CD8-positive, alpha-beta memory T cell (primary cell): ENCODE measurements around the gene ZSCAN23. TPM values are rescaled to one million over a fixed set of nuclear protein-coding genes. Genes with fewer than 3 reads are reported as not detected.
"Not testable (repeated sequence)": the region's sequence is repeated elsewhere in the genome, so short reads cannot be mapped to it uniquely, and the experiment has no call there.

Source experiments
- CTCF ChIA-PET: fragments of 350-600 bp; sonication (Branson Sonifier 250); formaldehyde crosslinking; loops from one replicate; lab custom pipeline; 2021; ENCODE audit warnings: antibody characterized with exemption; lab: Charles Lee
- POLR2A ChIA-PET: fragments of 350-600 bp; sonication (Branson Sonifier 250); formaldehyde crosslinking; loops from one replicate; lab custom pipeline; 2021; ENCODE audit warnings: antibody characterized with exemption; lab: Charles Lee
- DNase-seq, 5 donors: peaks; one replicate each; pipeline versions ENCODE4 v3.0.0 to v3.0.0-alpha.2; 2020 to 2022; ENCODE audit warnings: mixed read lengths in 1 of 5
- H3K27ac ChIP-seq: one replicate; pipeline ENCODE4 v1.7.0; 2013; ENCODE audit warnings: low read depth, mild to moderate bottlenecking, low read length, moderate library complexity
- H3K27me3 ChIP-seq: 2 replicates; pipeline ENCODE4 v1.7.0; 2013; ENCODE audit warnings: low read length, mild to moderate bottlenecking; ENCODE audit not compliant: insufficient read depth, poor library complexity, severe bottlenecking
- H3K36me3 ChIP-seq: 2 replicates; pipeline ENCODE4 v1.7.0; 2013; ENCODE audit warnings: mild to moderate bottlenecking, low read length, moderate library complexity; ENCODE audit not compliant: insufficient read depth
- H3K4me1 ChIP-seq: 2 replicates; pipeline ENCODE4 v1.7.0; 2013; ENCODE audit warnings: mild to moderate bottlenecking, low read length, moderate library complexity; ENCODE audit not compliant: insufficient read depth
- H3K4me3 ChIP-seq: 2 replicates; pipeline ENCODE4 v1.7.0; 2013; ENCODE audit warnings: mild to moderate bottlenecking, low read length
- H3K9me3 ChIP-seq: 2 replicates; pipeline ENCODE4 v1.7.0; 2013; ENCODE audit warnings: mild to moderate bottlenecking, low read length
- H3K27ac Mint-ChIP-seq, 8 donors: one replicate each; pipeline ENCODE4 v1.8.0; 2020 to 2021; ENCODE audit warnings: mixed read lengths in 8 of 8, mild to moderate bottlenecking in 6 of 8, inconsistent platforms in 3 of 8, moderate library complexity in 3 of 8
- H3K27me3 Mint-ChIP-seq, 2 donors: one replicate each; pipeline ENCODE4 v1.8.0; 2020 to 2021; ENCODE audit warnings: mixed read lengths in 2 of 2, mild to moderate bottlenecking in 1 of 2, moderate library complexity in 1 of 2
- H3K36me3 Mint-ChIP-seq, 3 donors: one replicate each; pipeline ENCODE4 v1.8.0; 2020 to 2021; ENCODE audit warnings: mixed read lengths in 3 of 3, inconsistent platforms in 1 of 3, mild to moderate bottlenecking in 1 of 3
- H3K4me1 Mint-ChIP-seq, 3 donors: one replicate each; pipeline ENCODE4 v1.8.0; 2020 to 2021; ENCODE audit warnings: mixed read lengths in 3 of 3, inconsistent platforms in 1 of 3, mild to moderate bottlenecking in 1 of 3
- H3K4me3 Mint-ChIP-seq, 7 donors: one replicate each; pipeline ENCODE4 v1.8.0; 2020 to 2021; ENCODE audit warnings: mixed read lengths in 7 of 7, mild to moderate bottlenecking in 6 of 7, moderate library complexity in 4 of 7, inconsistent platforms in 2 of 7
- H3K9me3 Mint-ChIP-seq, 5 donors: one replicate each; pipeline ENCODE4 v1.8.0; 2020 to 2022; ENCODE audit warnings: mixed read lengths in 5 of 5, mild to moderate bottlenecking in 3 of 5, moderate library complexity in 2 of 5, inconsistent platforms in 1 of 5
- polyA plus RNA-seq: library from polyadenylated mRNA; unstranded; fragments of 300-500 nt; fragmentation: Illumina TruSeq; gene quantifications from one replicate; pipeline ENCODE4 v1.2.3, GENCODE V29; 2021
- total RNA-seq, 2 experiments: library from RNA; stranded (reverse); gene quantifications; one replicate each; pipeline ENCODE4 v1.2.3, GENCODE V29; 2021

ZSCAN23 gene
- total and polyA plus RNA-seq, 3 experiments from 2014 or later: 0.63 to 1.3 TPM; not detected in 1

DNA sequence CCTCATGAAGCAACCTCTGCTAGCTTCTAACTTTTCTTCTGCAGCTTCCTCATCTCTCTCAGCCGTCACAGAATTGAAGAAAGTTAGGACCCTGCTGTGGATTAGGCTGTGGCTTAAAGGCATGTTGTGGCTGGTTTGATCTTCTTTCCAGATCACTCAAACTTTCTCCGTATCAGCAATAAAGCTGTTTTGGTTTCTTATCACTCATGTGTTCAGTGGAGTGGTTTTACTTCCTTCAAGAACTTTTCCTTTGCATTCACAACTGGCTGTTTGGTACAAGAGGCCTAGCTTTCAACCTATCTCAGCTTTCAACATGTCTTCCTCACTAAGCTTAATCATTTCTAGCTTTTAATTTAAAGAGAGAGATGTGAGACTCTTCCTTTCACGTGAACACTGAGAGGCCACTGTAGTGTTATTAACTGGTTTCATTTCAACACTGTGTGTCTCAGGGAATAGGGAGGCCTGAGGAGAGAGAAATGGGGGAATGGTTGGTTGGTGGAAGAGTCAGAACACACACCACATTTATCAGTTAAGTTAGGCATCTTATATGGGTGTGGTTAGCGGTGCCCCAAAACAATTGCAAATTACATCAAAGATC, 17.2 kb downstream of the ZSCAN23 start:
- H3K4me1 Mint-ChIP-seq: peaks cover 0 to 6% (median 5%) of the 10 kb centered on the region in 3 donors
- H3K36me3 Mint-ChIP-seq: no peaks in the 10 kb centered on the region
- no peaks in the 10 kb centered on the region for H3K9me3 Mint-ChIP-seq
- Histone ChIP-seq H3K36me3 (no peaks in the 10 kb centered on the region), H3K4me1 (no peaks in the 10 kb centered on the region), H3K4me3 (no peak overlapping the region), H3K9me3 (no peaks in the 10 kb centered on the region), H3K27me3 (no peaks in the 10 kb centered on the region), H3K27ac (no peak overlapping the region)
- peak in 1 of 5 donors; percentile 11 for DNase-seq
- no peak overlapping the region for H3K27ac Mint-ChIP-seq
- POLR2A ChIA-PET: no interaction called here
- CTCF ChIA-PET: no interaction called here
- H3K4me3 Mint-ChIP-seq: no peak overlapping the region
- peaks cover 3 to 59% of the 10 kb centered on the region in 2 donors for H3K27me3 Mint-ChIP-seq

DNA sequence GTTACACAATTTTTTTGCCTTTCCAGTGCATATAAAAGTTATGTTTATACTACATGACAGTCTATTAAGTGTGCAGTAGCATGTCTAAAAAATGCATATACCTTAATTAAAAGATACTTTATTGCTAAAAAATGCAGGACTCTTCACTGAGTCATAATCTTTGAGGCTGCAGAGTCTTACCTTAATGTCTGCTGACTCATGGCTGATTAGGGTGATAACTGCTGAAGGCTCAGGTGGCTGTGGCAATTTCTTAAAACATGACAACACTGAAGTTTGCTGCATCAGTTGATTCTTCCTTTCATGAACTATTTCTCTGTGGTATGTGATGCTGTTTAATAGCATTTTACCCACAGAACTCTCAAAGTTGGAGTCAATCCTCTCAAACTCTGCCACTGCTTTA, 19.1 kb downstream of the ZSCAN23 start:
- ChIA-PET POLR2A (no interaction called here), CTCF (no interaction called here)
- Mint-ChIP-seq H3K9me3 (no peaks in the 10 kb centered on the region), H3K36me3 (no peaks in the 10 kb centered on the region), H3K27me3 (peaks cover 3 to 61% of the 10 kb centered on the region in 2 donors), H3K4me1 (peaks cover 0 to 6% (median 5%) of the 10 kb centered on the region in 3 donors), H3K4me3 (no peak overlapping the region), H3K27ac (no peak overlapping the region)
- Histone ChIP-seq H3K9me3 (no peaks in the 10 kb centered on the region), H3K36me3 (no peaks in the 10 kb centered on the region), H3K4me3 (no peak overlapping the region), H3K27me3 (no peaks in the 10 kb centered on the region), H3K4me1 (no peaks in the 10 kb centered on the region), H3K27ac (no peak overlapping the region)
- DNase-seq: no peak

DNA sequence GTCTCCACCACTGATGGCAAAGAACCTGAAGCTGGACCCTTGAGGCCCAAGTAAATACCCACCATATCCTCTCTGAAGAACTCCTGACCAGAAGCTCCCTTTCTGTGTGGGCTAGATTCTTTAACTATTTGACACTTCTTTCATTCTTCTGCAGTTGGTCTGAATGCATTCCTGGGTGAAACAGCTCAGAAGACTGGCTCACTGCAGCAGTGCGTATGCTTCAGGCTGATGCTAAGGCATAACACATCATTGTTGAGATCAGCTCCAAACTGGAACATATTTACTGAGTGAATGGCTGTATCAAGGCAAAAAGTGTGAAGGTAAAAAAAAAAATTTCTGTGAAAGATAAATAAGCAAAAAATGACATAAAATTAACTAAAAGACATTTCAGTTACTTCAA, 19.7 kb downstream of the ZSCAN23 start:
- Mint-ChIP-seq H3K9me3 (no peaks in the 10 kb centered on the region), H3K4me1 (peaks cover 0 to 6% (median 5%) of the 10 kb centered on the region in 3 donors), H3K36me3 (no peaks in the 10 kb centered on the region), H3K4me3 (no peak overlapping the region), H3K27me3 (peaks cover 3 to 61% of the 10 kb centered on the region in 2 donors), H3K27ac (no peak overlapping the region)
- POLR2A ChIA-PET: no interaction called here
- H3K9me3 ChIP-seq: no peaks in the 10 kb centered on the region
- CTCF ChIA-PET: no interaction called here
- no peaks in the 10 kb centered on the region for H3K4me1 ChIP-seq
- no peak overlapping the region for H3K27ac ChIP-seq
- H3K27me3 ChIP-seq: no peaks in the 10 kb centered on the region
- H3K4me3 ChIP-seq: no peak overlapping the region
- no peaks in the 10 kb centered on the region for H3K36me3 ChIP-seq
- no peak for DNase-seq

DNA sequence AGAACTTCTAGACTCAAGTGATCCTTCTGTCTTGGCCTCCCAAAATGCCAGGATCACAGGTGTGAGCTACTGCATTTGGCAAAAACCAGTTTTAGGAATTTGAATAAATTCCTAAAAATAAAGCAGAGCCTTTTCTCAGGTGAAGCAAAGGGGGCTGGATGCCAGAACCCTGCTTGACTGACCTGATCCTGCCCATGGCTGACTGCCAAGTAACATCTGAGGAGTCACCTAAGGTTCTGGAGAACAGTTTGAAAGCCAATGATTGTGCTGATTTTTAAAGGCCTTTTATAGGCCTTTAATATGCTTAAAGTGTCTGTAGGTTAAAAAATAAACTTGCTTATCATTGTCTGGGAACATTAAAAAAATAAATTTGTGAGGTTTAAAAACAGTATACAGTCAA, 29.6 kb downstream of the ZSCAN23 start:
- Mint-ChIP-seq H3K36me3 (no peaks in the 10 kb centered on the region), H3K4me1 (no peaks in the 10 kb centered on the region), H3K27ac (no peak overlapping the region), H3K4me3 (no peak overlapping the region), H3K27me3 (peaks cover 15 to 50% of the 10 kb centered on the region in 2 donors), H3K9me3 (peaks cover 0 to 2% (median 0%) of the 10 kb centered on the region in 5 donors)
- ChIA-PET POLR2A (no interaction called here), CTCF (no interaction called here)
- H3K27ac ChIP-seq: no peak overlapping the region
- H3K36me3 ChIP-seq: no peaks in the 10 kb centered on the region
- no peak overlapping the region for H3K4me3 ChIP-seq
- no peaks in the 10 kb centered on the region for H3K27me3 ChIP-seq
- no peaks in the 10 kb centered on the region for H3K4me1 ChIP-seq
- no peak for DNase-seq
- H3K9me3 ChIP-seq: no peaks in the 10 kb centered on the region

DNA sequence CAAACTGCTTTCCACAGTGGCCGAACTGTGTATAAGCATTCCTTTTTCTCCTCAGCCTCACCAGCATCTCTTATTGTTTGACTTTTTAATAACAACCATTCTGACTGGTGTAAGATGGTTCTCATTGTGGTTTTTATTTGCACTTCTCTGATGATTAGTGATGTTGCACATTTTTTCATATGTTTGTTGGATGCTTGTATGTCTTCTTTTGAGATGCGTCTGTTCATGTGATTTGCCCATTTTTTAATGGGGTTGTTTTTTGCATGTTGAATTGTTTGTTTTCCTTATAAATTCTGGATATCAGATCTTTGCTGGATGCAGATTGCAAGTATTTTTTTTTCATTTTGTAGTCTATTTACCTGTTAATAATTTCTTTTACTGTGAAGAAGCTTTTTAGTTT, 32.5 kb downstream of the ZSCAN23 start:
- CTCF ChIA-PET: no interaction called here
- Histone ChIP-seq H3K9me3 (no peaks in the 10 kb centered on the region), H3K4me1 (no peaks in the 10 kb centered on the region), H3K27me3 (no peaks in the 10 kb centered on the region), H3K27ac (no peak overlapping the region), H3K36me3 (no peaks in the 10 kb centered on the region), H3K4me3 (no peak overlapping the region)
- POLR2A ChIA-PET: interaction anchor here (0.6 kb wide), 1 partner anchor 476 kb away, joined by 5 read pairs; no protein-coding TSS in a partner anchor
- Mint-ChIP-seq H3K27me3 (peaks cover 19 to 68% of the 10 kb centered on the region in 2 donors), H3K27ac (no peak overlapping the region), H3K36me3 (no peaks in the 10 kb centered on the region), H3K4me1 (no peaks in the 10 kb centered on the region), H3K9me3 (peaks cover 0 to 2% (median 0%) of the 10 kb centered on the region in 5 donors), H3K4me3 (no peak overlapping the region)
- DNase-seq: no peak

DNA sequence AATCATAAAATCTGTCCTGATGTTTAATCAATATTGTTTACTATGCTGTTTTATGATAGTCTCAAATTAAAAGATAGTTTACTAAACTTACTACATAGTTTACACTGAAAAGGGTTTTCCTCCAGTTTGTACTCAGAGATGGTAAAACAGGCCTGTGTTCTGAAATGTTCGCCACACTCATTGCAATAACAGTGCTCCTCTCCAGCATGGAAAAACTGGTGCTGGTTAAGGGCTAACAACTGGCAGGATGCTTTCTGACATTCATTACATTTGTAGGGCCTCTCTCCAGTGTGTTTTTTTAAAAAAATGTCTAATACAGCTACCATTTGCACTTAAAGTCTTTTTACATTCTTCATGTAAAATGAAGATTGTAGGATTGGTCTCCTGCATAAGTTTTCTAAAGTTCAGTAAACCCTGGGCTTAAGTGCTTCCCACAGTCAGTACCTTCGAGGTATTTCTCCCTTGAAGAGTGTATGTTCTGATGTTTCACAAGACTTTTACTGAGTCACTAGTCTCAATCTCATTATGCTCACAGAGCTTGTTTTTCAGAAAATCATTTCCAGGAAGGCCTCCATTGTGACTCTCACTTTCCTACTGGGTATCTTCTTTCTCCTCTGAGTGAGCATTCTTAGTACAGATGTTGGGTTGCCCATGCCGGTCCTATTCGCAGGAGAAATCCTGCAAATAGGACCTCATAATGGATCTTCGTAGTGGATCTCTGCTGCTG, 35.1 kb downstream of the ZSCAN23 start:
- H3K9me3 Mint-ChIP-seq: peaks cover 0 to 5% (median 3%) of the 10 kb centered on the region in 5 donors
- no peaks in the 10 kb centered on the region for H3K36me3 Mint-ChIP-seq
- no peaks in the 10 kb centered on the region for H3K36me3 ChIP-seq
- H3K4me1 Mint-ChIP-seq: no peaks in the 10 kb centered on the region
- no peak for DNase-seq
- H3K9me3 ChIP-seq: no peaks in the 10 kb centered on the region
- ChIA-PET CTCF (no interaction called here), POLR2A (no interaction called here)
- no peaks in the 10 kb centered on the region for H3K4me1 ChIP-seq
- no peak overlapping the region for H3K4me3 Mint-ChIP-seq
- no peaks in the 10 kb centered on the region for H3K27me3 ChIP-seq
- no peak overlapping the region for H3K27ac Mint-ChIP-seq
- peaks cover 25 to 68% of the 10 kb centered on the region in 2 donors for H3K27me3 Mint-ChIP-seq
- no peak overlapping the region for H3K4me3 ChIP-seq
- H3K27ac ChIP-seq: no peak overlapping the region

DNA sequence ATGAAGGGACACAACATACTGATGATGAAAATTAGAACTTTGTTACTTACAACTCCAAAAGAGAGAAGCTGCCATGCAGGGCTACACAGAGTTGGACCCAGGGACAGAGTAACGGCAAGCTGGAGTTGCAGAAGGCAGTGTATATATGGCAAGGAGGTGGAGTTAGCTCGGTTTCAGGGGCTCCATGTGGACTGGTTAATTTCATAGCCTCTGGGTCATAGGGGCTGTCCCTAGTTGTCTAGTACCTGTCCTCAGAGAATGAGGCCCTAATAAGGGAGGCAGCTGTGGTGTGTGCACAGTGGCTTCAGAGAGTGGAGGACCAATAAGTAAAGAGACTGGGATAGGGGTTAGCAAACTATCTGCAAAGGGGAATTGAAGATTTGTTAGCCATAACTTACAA, 35.9 kb downstream of the ZSCAN23 start:
- no peak overlapping the region for H3K27ac ChIP-seq
- H3K9me3 Mint-ChIP-seq: peaks cover 0 to 5% (median 3%) of the 10 kb centered on the region in 5 donors
- H3K36me3 Mint-ChIP-seq: no peaks in the 10 kb centered on the region
- H3K27me3 Mint-ChIP-seq: peaks cover 23 to 73% of the 10 kb centered on the region in 2 donors
- no peak overlapping the region for H3K4me3 Mint-ChIP-seq
- H3K27me3 ChIP-seq: no peaks in the 10 kb centered on the region
- ChIA-PET POLR2A (no interaction called here), CTCF (no interaction called here)
- H3K27ac Mint-ChIP-seq: no peak overlapping the region
- no peaks in the 10 kb centered on the region for H3K36me3 ChIP-seq
- no peaks in the 10 kb centered on the region for H3K9me3 ChIP-seq
- H3K4me1 Mint-ChIP-seq: no peaks in the 10 kb centered on the region
- no peaks in the 10 kb centered on the region for H3K4me1 ChIP-seq
- no peak overlapping the region for H3K4me3 ChIP-seq
- DNase-seq: no peak

DNA sequence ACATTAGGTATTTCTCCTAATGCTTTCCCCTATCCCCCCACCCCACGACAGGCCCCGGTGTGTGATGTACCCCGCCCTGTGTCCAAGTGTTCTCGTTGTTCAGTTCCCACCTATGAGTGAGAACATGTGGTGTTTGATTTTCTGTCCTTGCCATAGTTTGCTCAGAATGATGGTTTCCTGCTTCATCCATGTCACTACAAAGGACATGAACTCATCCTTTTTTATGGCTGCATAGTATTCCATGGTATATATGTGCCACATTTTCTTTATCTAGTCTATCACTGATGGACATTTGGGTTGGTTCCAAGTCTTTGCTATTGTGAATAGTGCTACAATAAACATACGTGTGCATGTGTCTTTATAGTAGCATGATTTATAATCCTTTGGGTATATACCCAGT, 39.4 kb downstream of the ZSCAN23 start:
- Mint-ChIP-seq H3K4me1 (peaks cover 8 to 15% (median 10%) of the 10 kb centered on the region in 3 donors), H3K36me3 (peaks cover 0 to 10% (median 8%) of the 10 kb centered on the region in 3 donors), H3K27me3 (peaks cover 19 to 68% of the 10 kb centered on the region in 2 donors), H3K4me3 (peak overlapping the region in 1 of 7 donors; percentile 24)
- CTCF ChIA-PET, H3K9me3 Mint-ChIP-seq, H3K27ac ChIP-seq, H3K36me3 ChIP-seq, H3K9me3 ChIP-seq, POLR2A ChIA-PET, H3K4me3 ChIP-seq, H3K27me3 ChIP-seq, H3K27ac Mint-ChIP-seq, DNase-seq: not testable (repeated sequence)
- peaks cover 11% of the 10 kb centered on the region for H3K4me1 ChIP-seq
